22Rv1 (cell line): ENCODE measurements around the gene SBNO2.
A peak's percentile ranks its signal among the peaks of the same experiment; 100 is the strongest.

Experiments used
- H3K27ac ChIP-seq: fragments of 450-650 bp; 2 replicates; pipeline ENCODE4 v1.5.1; 2017
- CTCF ChIP-seq: fragments of 450-650 bp; IDR thresholded peaks from 2 replicates; pipeline ENCODE4 v1.5.1; 2017; ENCODE audit warnings: mild to moderate bottlenecking
- ZFX ChIP-seq: fragments of 450-650 bp; IDR thresholded peaks from 2 replicates; pipeline ENCODE4 v1.6.1; 2017; ENCODE audit warnings: antibody characterized with exemption, borderline replicate concordance

Gene SBNO2

GRCh38 chr19:1093811-1094553 is 80.1 kb downstream of the SBNO2 start:
- TF ChIP-seq CTCF (no peak), ZFX (no peak)
- peak overlapping the region; percentile 54 for H3K27ac ChIP-seq

- TF ChIP-seq ZFX (no peak), CTCF (no peak)
- peak overlapping the region; percentile 54; the same call in 1 of the 2 replicates for H3K27ac ChIP-seq
Measured at GRCh38 chr19:1093330-1093729, 80.7 kb downstream of the SBNO2 start.

- H3K27ac ChIP-seq: no peak overlapping the region
- TF ChIP-seq CTCF (no peak), ZFX (no peak)
Measured at GRCh38 chr19:1091544-1092175, 82.4 kb downstream of the SBNO2 start.

GRCh38 chr19:1090731-1091543 is 83.1 kb downstream of the SBNO2 start:
- TF ChIP-seq CTCF: no peak
- no peak for TF ChIP-seq ZFX
- H3K27ac ChIP-seq: no peak overlapping the region

- TF ChIP-seq CTCF (no peak), ZFX (no peak)
- no peak overlapping the region for H3K27ac ChIP-seq
Measured at GRCh38 chr19:1089891-1090290, 84.2 kb downstream of the SBNO2 start.

- no peak overlapping the region for H3K27ac ChIP-seq
- TF ChIP-seq CTCF (no peak), ZFX (no peak)
Measured at GRCh38 chr19:1089126-1089771, 84.8 kb downstream of the SBNO2 start.
